Stimulated activated CD4-positive, alpha-beta T cell treated with anti-CD3 and anti-CD28 coated beads, TNF-alpha, amount 100 ng/mL, for 1 hour (primary cell): ENCODE results near the gene NLRC4.
"Not testable (repeated sequence)": the region's sequence is repeated elsewhere in the genome, so short reads cannot be mapped to it uniquely, and the experiment has no call there.

Experiments used
- DNase-seq, 3 donors: peaks; one replicate each; pipeline ENCODE4 v3.0.0-alpha.2; 2020; ENCODE audit warnings: low read depth in 3 of 3, low spot score in 1 of 3

NLRC4 gene

GRCh38 chr2:32264422-32265105 is at the start of gene NLRC4:
Gene NLRC4, minus strand, starts transcription at chr2:32264886. Its CDS starts 8,111 bp downstream, at chr2:32256775.
- DNase-seq, result no peak

- DNase-seq, result no peak
Observed at GRCh38 chr2:32310577-32310976, 45.9 kb upstream of the NLRC4 start.

- DNase-seq, result not testable (repeated sequence)
Observed at GRCh38 chr2:32293966-32294562, 29.4 kb upstream of the NLRC4 start.

GRCh38 chr2:32293493-32293892 is 28.8 kb upstream of the NLRC4 start:
- not testable (repeated sequence) for DNase-seq

GRCh38 chr2:32291746-32292145 is 27.1 kb upstream of the NLRC4 start:
- DNase-seq, result no peak

GRCh38 chr2:32290000-32290339 is 25.3 kb upstream of the NLRC4 start:
- no peak for DNase-seq

GRCh38 chr2:32289165-32289999 is 24.7 kb upstream of the NLRC4 start:
- no peak for DNase-seq

GRCh38 chr2:32284321-32284720 is 19.6 kb upstream of the NLRC4 start:
- DNase-seq, result no peak

GRCh38 chr2:32278478-32278853 is 13.8 kb upstream of the NLRC4 start:
- no peak for DNase-seq

- DNase-seq, result peak; percentile 60 to 85 (median 76)
Observed at GRCh38 chr2:32277674-32278477, 13.2 kb upstream of the NLRC4 start, which contains the start of gene YIPF4. Gene YIPF4, plus strand, starts transcription at chr2:32277904. Its CDS starts 252 bp downstream, at chr2:32278156.

- no peak for DNase-seq
Observed at GRCh38 chr2:32277363-32277673, 12.6 kb upstream of the NLRC4 start.

GRCh38 chr2:32275790-32276189 is 11.1 kb upstream of the NLRC4 start:
- DNase-seq, result not testable (repeated sequence)

GRCh38 chr2:32274289-32274688 is 9.6 kb upstream of the NLRC4 start:
- DNase-seq, result no peak

GRCh38 chr2:32272279-32272678 is 7.6 kb upstream of the NLRC4 start:
- no peak for DNase-seq

GRCh38 chr2:32271063-32271462 is 6.4 kb upstream of the NLRC4 start:
- no peak for DNase-seq

GRCh38 chr2:32262105-32262504 is 2.6 kb downstream of the NLRC4 start:
- DNase-seq, result no peak

GRCh38 chr2:32260376-32260775 is 4.3 kb downstream of the NLRC4 start:
- no peak for DNase-seq

- DNase-seq, result no peak
Observed at GRCh38 chr2:32258242-32258641, 6.4 kb downstream of the NLRC4 start.

GRCh38 chr2:32250290-32250689 is 14.4 kb downstream of the NLRC4 start:
- no peak for DNase-seq

- no peak for DNase-seq
Observed at GRCh38 chr2:32249731-32250236, 14.9 kb downstream of the NLRC4 start.

GRCh38 chr2:32248299-32248698 is 16.4 kb downstream of the NLRC4 start:
- no peak for DNase-seq
